IPS-15b (cell line): ENCODE results near the gene URB1.

Source experiments
- H3K27me3 ChIP-seq: one replicate; pipeline ENCODE4 v1.6.1; 2013; ENCODE audit warnings: low read length; ENCODE audit not compliant: control insufficient read depth, insufficient read depth
- H3K36me3 ChIP-seq: one replicate; pipeline ENCODE4 v1.6.1; 2013; ENCODE audit warnings: low read length; ENCODE audit not compliant: control insufficient read depth, insufficient read depth
- H3K4me1 ChIP-seq: one replicate; pipeline ENCODE4 v1.6.1; 2013; ENCODE audit warnings: mild to moderate bottlenecking, low read length; ENCODE audit not compliant: control insufficient read depth, insufficient read depth
- H3K4me3 ChIP-seq: one replicate; pipeline ENCODE4 v1.5.1; 2013; ENCODE audit warnings: low read depth, low read length
- H3K9ac ChIP-seq: one replicate; pipeline ENCODE4 v1.6.1; 2013; ENCODE audit warnings: low read depth, mild to moderate bottlenecking, low read length
- H3K9me3 ChIP-seq: one replicate; pipeline ENCODE4 v1.6.1; 2013; ENCODE audit warnings: mild to moderate bottlenecking, low read length; ENCODE audit not compliant: control insufficient read depth, insufficient read depth

The URB1 gene

DNA sequence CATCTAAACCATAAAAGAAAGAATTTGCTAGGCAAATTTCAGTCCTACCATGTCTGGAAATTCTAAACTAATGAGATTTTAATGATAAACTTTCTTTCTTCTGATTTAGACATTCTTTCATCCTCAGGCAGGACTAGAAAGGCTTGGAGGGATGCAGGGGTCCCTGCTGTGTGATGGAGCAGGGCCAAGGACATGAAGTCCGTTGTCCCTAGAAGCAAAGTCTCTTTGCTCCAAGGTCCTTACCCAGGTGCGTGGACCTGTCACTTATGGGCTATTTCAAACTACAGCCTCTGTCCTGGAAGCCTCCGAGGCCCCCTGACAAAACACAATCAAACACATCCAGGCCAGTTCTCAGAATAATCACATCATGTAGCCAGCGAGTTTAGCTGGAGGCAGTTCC is 26.6 kb downstream of the URB1 start:
- H3K9ac ChIP-seq: no peak overlapping the region
- H3K9me3 ChIP-seq: no peaks in the 10 kb centered on the region
- peaks cover 70% of the 10 kb centered on the region for H3K36me3 ChIP-seq
- no peaks in the 10 kb centered on the region for H3K27me3 ChIP-seq
- no peaks in the 10 kb centered on the region for H3K4me1 ChIP-seq
- no peak overlapping the region for H3K4me3 ChIP-seq

DNA sequence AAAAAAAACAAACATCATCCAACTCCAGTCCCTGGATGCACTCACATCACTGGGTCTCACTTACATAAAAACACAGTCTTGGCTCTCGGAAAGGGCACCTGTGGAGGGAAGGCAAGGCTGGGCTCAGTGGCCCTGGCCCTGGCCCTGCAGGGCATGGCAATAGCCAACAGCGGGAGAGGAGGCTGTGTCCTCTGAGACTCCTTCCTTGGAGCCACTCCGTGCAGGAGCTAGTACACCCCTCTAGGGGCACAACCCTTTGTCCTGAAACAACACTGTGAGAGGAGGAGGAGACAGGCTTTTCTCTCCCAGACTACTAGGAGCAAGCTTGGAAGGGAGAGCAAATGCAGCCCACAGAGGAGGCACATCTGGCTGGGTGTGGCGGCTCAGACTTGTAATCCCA is 28.0 kb downstream of the URB1 start:
- Histone ChIP-seq H3K27me3 (no peaks in the 10 kb centered on the region), H3K36me3 (peaks cover 78% of the 10 kb centered on the region), H3K9me3 (no peaks in the 10 kb centered on the region), H3K4me3 (no peak overlapping the region), H3K9ac (no peak overlapping the region), H3K4me1 (no peaks in the 10 kb centered on the region)

- Histone ChIP-seq H3K9me3 (no peaks in the 10 kb centered on the region), H3K27me3 (no peaks in the 10 kb centered on the region), H3K4me3 (no peak overlapping the region), H3K36me3 (peaks cover 78% of the 10 kb centered on the region), H3K4me1 (no peaks in the 10 kb centered on the region), H3K9ac (no peak overlapping the region)
Measured at GRCh38 chr21:32364387-32364786, 28.4 kb downstream of the URB1 start.

DNA sequence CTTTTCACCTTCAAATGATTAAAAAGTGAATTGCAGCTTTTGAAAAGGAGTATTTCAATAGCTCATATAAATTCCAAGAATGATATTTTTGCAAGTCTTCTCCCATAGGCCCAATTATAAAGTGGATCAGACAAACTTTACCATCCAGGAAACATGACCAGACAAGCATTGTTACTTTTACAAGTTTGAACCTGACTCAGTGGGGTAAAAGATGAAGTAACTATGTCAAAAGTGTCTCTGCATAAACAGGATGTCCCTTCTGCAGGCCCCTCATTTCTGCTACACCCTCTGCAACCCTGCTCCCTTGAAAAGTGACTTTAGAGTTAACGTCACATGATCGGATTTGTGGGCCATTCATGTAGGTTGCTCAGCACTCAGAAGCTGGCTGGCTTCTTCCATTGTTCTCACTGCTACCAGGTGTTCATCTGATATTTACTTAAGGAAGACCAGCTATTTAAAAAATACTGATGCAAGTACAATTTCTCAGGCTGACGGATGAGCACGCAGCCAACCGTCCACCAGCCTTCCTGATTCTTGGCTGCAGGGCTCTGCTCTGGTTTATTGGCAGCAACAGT is 32.3 kb downstream of the URB1 start:
- H3K9ac ChIP-seq: no peak overlapping the region
- no peaks in the 10 kb centered on the region for H3K4me1 ChIP-seq
- peaks cover 85% of the 10 kb centered on the region for H3K36me3 ChIP-seq
- no peaks in the 10 kb centered on the region for H3K9me3 ChIP-seq
- H3K27me3 ChIP-seq: no peaks in the 10 kb centered on the region
- no peak overlapping the region for H3K4me3 ChIP-seq

DNA sequence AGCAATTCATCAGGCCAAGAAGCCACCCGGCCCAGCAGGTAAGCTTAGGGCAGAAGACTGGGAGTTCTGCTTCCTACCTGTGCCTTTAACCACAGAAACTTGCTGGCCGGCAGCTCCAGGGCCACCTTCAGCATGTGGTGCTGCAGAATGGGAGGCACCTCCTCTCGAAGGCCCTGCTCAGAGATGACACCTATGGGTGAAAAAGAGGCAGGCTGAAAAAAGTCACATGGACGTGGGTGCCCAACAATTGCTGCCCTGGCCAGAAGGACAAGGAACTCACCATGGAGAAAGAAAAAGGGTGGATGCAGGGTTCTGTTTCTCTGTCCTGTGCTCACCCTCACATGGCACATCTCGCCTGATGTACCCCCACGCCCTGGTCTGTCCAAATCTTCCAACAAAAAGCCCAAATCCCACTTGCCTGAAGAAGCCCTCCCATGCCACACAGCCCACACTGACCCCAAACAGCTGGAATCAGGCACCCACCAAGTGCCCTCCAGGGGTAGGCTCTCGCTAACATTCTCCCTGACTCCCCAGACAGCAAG is 33.0 kb downstream of the URB1 start:
- no peaks in the 10 kb centered on the region for H3K9me3 ChIP-seq
- H3K36me3 ChIP-seq: peaks cover 86% of the 10 kb centered on the region

GRCh38 chr21:32356874-32357395 is 35.9 kb downstream of the URB1 start:
- H3K9ac ChIP-seq: no peak overlapping the region
- H3K27me3 ChIP-seq: no peaks in the 10 kb centered on the region
- H3K9me3 ChIP-seq: no peaks in the 10 kb centered on the region
- no peaks in the 10 kb centered on the region for H3K4me1 ChIP-seq
- H3K4me3 ChIP-seq: no peak overlapping the region
- H3K36me3 ChIP-seq: peaks cover 85% of the 10 kb centered on the region

More for the DNA sequence above, 33.0 kb downstream of the URB1 start:
- Histone ChIP-seq H3K9ac (no peak overlapping the region), H3K4me1 (no peaks in the 10 kb centered on the region), H3K27me3 (no peaks in the 10 kb centered on the region), H3K4me3 (no peak overlapping the region)

DNA sequence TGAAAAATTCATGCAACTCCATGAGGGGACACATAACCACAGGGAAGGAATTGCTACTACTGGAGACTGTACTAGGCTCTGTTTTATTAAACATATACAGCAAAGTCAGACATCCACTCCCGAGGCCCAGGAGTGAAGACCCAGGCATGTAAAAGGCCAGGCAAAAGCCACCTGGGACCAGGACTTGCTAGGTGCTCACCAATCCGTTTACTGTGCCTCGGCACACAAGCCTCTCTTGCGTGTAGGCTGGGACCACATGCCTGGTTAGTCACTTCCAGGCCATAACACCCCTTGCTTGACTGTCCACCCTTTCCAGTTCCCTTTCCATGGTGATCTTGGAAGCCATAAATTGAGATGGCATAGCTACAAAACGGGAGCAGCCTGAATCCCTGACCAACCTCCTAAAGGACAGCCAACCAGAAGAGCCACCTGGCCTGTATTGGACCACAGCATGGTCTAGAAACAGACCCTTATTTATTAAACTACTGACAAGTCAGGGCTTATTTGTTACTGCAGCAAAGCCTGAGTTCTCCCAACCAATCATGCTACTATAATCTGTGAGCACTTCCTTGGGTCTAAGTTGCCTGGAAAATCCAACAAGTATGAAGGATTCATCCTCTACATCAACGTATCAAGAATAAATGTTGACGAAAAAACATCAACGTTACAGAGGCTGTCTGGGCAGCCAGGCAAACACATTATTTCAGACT is 39.7 kb downstream of the URB1 start:
- no peak overlapping the region for H3K4me3 ChIP-seq
- no peak overlapping the region for H3K9ac ChIP-seq
- H3K36me3 ChIP-seq: peaks cover 86% of the 10 kb centered on the region
- H3K9me3 ChIP-seq: no peaks in the 10 kb centered on the region
- H3K4me1 ChIP-seq: no peaks in the 10 kb centered on the region
- no peaks in the 10 kb centered on the region for H3K27me3 ChIP-seq

GRCh38 chr21:32352526-32352925 is 40.3 kb downstream of the URB1 start:
- Histone ChIP-seq H3K27me3 (no peaks in the 10 kb centered on the region), H3K36me3 (peaks cover 88% of the 10 kb centered on the region), H3K9ac (no peak overlapping the region), H3K4me1 (no peaks in the 10 kb centered on the region), H3K9me3 (no peaks in the 10 kb centered on the region), H3K4me3 (no peak overlapping the region)

GRCh38 chr21:32351428-32351827 is 41.4 kb downstream of the URB1 start:
- Histone ChIP-seq H3K4me1 (no peaks in the 10 kb centered on the region), H3K9me3 (no peaks in the 10 kb centered on the region)

GRCh38 chr21:32350981-32351380 is 41.8 kb downstream of the URB1 start:
- no peak overlapping the region for H3K4me3 ChIP-seq
- no peak overlapping the region for H3K9ac ChIP-seq
- peaks cover 89% of the 10 kb centered on the region for H3K36me3 ChIP-seq
- H3K9me3 ChIP-seq: no peaks in the 10 kb centered on the region
- no peaks in the 10 kb centered on the region for H3K4me1 ChIP-seq
- no peaks in the 10 kb centered on the region for H3K27me3 ChIP-seq

More at GRCh38 chr21:32351428-32351827, 41.4 kb downstream of the URB1 start:
- H3K36me3 ChIP-seq: peaks cover 89% of the 10 kb centered on the region
- no peak overlapping the region for H3K9ac ChIP-seq
- H3K27me3 ChIP-seq: no peaks in the 10 kb centered on the region
- no peak overlapping the region for H3K4me3 ChIP-seq

DNA sequence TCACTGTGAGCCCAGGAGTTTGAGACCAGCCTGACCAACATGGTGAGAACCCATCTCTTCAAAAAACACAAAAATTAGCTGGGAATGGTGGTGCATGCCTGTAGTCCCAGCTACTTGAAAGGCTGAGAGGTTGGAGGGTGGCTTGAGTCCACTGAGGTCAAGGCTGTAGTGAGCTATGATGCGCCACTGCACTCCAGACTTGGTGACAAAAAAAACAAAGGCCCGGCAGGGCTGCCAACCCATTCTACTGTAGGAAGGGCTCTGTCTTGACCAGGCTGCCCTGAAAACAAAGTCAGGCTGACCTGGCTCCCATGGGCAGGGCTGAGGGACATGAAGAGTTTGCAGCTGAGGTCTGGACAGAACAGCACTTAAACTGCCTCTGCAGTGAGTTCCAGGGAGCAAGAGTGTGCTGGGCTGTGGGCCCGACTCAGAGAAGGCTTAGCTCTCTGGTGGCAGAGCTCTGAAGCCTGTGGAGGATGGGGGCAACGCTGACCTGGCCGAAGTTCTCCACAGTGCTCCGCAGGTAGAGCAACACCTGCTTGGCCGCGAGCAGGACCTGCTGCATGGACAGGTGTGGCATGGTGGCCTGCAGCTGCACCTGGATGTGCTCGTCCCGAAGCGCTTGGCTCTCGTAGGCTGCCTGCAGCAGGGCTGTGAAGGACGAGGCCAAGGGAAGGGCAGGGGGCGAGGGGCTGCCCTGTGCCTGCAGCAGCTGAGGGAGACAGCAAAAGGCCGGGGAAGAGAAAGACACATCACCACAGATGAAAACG is 42.4 kb downstream of the URB1 start:
- no peaks in the 10 kb centered on the region for H3K4me1 ChIP-seq
- no peaks in the 10 kb centered on the region for H3K9me3 ChIP-seq
- H3K4me3 ChIP-seq: no peak overlapping the region
- no peak overlapping the region for H3K9ac ChIP-seq
- H3K27me3 ChIP-seq: no peaks in the 10 kb centered on the region
- H3K36me3 ChIP-seq: peaks cover 89% of the 10 kb centered on the region
